ENCODE measurements around the gene ATF1.
A peak's percentile ranks its signal among the peaks of the same experiment; 100 is the strongest.
"Not testable (repeated sequence)": the region's sequence is repeated elsewhere in the genome, so short reads cannot be mapped to it uniquely, and the experiment has no call there.

The ATF1 gene

DNA sequence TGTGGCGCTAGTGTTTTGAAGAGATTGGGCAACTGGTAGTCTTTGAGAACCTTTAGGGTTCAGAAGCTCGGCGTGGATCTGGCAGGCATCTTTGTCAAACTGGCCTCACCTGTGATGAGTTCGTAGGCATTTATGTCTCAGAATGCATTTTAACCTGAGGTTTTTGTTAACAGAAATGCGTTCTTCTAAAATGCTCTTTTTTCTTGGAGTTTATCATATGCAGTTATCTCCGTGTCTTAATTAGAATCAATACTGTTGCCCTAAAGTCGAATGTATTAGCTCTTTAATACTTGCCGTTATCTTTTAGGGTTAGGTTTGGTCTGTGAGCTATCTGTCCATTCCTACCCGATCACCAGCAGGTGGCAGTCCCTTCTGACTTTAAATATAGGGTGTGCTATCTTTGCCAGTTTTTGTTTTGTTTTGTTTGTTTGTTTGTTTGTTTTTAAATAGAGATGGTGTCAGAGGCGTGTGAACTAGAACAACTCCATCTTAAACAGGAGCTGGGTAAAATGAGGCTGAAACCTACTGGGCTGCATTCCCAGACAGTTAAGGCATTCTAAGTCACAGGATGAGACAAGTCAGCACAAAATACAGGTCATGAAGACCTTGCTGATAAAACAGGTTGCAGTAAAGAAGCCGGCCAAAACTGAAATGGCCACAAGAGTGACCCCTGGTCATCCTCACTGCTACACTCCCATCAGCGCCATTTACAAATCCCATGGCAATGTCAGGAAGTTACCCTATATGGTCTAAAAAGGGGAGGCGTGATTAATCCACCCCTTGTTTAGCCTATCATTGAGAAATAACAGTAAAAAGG, 1.4 kb downstream of the ATF1 start:
- in situ Hi-C loops (cut with MboI; ENCODE audit: low sequenced_read_pairs, unreplicated experiment) = no loop called here
- TF ChIP-seq, protein P1, sequence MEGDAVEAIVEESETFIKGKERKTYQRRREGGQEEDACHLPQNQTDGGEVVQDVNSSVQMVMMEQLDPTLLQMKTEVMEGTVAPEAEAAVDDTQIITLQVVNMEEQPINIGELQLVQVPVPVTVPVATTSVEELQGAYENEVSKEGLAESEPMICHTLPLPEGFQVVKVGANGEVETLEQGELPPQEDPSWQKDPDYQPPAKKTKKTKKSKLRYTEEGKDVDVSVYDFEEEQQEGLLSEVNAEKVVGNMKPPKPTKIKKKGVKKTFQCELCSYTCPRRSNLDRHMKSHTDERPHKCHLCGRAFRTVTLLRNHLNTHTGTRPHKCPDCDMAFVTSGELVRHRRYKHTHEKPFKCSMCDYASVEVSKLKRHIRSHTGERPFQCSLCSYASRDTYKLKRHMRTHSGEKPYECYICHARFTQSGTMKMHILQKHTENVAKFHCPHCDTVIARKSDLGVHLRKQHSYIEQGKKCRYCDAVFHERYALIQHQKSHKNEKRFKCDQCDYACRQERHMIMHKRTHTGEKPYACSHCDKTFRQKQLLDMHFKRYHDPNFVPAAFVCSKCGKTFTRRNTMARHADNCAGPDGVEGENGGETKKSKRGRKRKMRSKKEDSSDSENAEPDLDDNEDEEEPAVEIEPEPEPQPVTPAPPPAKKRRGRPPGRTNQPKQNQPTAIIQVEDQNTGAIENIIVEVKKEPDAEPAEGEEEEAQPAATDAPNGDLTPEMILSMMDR (IDR thresholded peaks at IDR 0.05; ENCODE audit: borderline replicate concordance, control extremely low read depth, extremely low read depth, insufficient read depth, missing control alignments) = peak; percentile 70
- DNase-seq (ENCODE audit: low spot score) = peak; percentile 72

DNA sequence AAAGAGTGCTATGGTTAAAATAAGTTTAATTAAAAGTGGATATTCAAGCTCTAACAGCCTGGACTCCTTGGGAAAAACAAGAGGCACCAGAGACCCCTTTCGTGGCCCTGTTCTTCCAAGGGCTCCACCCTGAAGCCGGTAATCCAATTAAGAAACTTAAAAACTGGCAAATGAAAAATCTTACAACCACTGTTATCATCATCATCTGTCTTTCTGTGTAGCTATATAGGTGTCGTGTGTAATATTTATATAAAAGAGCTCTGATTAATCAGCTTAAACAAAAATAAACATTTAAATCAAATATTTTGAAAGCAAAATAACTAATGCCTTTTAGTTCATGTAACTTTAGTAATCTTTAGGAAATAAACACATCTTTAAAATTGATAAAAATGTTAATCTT, 4.5 kb downstream of the ATF1 start:
- DNase-seq (ENCODE audit: low spot score) = no peak
- TF ChIP-seq, protein P1 (IDR thresholded peaks at IDR 0.05; ENCODE audit: borderline replicate concordance, control extremely low read depth, extremely low read depth, insufficient read depth, missing control alignments) = no peak
- in situ Hi-C loops (cut with MboI; ENCODE audit: low sequenced_read_pairs, unreplicated experiment) = no loop called here

DNA sequence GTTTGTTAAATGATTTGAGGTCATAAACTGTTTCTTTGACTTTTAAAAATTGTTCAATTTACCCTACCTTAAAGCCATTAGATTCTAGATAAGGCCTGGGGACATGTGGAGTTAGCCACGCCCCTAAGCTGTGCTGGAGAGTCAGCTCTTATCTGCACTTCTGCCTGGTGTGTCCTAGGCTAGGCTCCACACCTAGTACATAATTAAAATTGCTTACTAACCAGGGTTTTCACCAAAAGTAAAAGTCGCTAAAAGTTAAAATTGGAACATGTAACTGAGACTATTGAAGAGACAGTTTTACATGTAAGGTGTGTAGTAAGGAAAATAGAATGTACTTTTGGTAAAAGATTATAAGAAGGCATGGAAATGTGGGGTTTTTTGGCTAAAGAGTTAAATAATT, 4.9 kb downstream of the ATF1 start:
- in situ Hi-C loops (cut with MboI; ENCODE audit: low sequenced_read_pairs, unreplicated experiment); DNase-seq (ENCODE audit: low spot score): not testable (repeated sequence)

DNA sequence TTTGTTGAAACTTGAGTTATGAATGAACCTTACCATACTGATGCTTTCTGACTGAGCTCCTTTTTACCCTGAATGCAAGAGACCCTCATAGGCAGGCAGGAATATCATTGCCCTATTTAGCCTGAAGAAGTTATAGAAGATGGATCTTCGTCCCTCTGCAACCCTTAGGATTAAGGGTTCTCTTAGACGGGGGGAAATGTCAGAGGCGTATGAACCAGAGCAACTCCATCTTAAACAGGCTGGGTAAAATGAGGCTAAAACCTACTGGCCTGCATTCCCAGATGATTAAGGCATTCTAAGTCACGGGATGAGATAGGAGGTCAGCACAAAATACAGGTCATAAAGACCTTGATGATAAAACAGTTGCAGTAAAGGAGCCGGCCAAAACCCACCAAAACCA, 7.5 kb downstream of the ATF1 start:
- in situ Hi-C loops (cut with MboI; ENCODE audit: low sequenced_read_pairs, unreplicated experiment) = no loop called here
- DNase-seq (ENCODE audit: low spot score) = no peak
- TF ChIP-seq, protein P1 (IDR thresholded peaks at IDR 0.05; ENCODE audit: borderline replicate concordance, control extremely low read depth, extremely low read depth, insufficient read depth, missing control alignments) = no peak

DNA sequence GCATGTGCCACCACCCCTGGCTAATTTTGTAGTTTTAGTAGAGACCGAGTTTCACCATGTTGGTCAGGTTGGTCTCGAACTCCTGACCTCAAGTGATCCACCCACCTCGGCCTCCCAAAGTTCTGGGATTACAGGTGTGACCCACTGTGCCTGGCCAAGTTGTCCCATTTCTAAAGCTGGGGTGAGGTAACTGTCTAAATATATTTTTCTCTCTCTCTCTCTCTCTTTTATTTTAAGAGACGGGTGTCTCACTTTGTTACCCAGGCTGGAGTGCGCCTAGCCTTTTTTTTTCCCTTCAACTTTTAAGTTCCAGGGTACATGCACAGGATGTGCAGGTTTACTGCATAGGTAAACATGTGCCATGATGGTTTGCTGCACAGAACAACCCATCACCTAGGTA, 8.6 kb downstream of the ATF1 start:
- TF ChIP-seq, protein P1 (IDR thresholded peaks at IDR 0.05; ENCODE audit: borderline replicate concordance, control extremely low read depth, extremely low read depth, insufficient read depth, missing control alignments) = no peak
- no peak for DNase-seq (ENCODE audit: low spot score)
- in situ Hi-C loops (cut with MboI; ENCODE audit: low sequenced_read_pairs, unreplicated experiment) = no loop called here

DNA sequence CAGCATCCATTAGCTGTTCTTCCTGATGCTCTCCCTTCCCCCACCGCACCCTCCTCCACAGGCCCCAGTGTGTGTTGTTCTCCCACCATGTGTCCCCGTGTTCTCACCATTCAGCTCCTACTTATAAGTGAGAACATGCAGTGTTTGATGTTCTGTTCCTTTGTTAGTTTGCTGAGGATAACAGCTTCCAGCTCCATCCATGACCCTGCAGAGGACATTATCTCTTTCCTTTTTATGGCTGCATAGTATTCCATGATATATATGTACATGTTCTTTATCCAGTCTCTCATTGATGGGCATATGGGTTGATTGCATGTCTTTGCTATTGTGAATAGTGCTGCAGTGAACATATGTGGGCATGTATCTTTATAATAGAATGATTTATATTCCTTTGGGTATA, 9.0 kb downstream of the ATF1 start:
- in situ Hi-C loops (cut with MboI; ENCODE audit: low sequenced_read_pairs, unreplicated experiment) = no loop called here
- TF ChIP-seq, protein P1 (IDR thresholded peaks at IDR 0.05; ENCODE audit: borderline replicate concordance, control extremely low read depth, extremely low read depth, insufficient read depth, missing control alignments) = no peak
- DNase-seq (ENCODE audit: low spot score) = no peak

DNA sequence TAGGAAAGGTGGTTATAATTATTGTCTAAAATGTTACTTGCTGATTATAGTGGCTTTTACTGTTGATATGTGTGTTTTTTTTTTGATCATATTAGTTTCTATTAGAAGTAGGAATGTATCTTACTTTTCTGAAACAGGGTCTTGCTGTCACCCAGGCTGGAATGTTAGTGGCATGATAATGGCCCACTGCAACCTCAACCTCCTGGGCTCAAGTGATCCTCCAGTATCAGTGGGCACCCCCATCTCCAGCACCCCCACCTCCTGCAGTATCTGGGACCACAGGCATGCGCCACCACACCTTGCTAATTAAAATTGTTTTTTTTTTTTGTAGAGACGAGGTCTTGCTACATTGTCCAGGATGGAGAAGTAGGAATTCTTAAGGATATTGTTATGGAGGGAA, 11.3 kb downstream of the ATF1 start:
- TF ChIP-seq, protein P1 (IDR thresholded peaks at IDR 0.05; ENCODE audit: borderline replicate concordance, control extremely low read depth, extremely low read depth, insufficient read depth, missing control alignments) = no peak
- DNase-seq (ENCODE audit: low spot score) = no peak
- in situ Hi-C loops (cut with MboI; ENCODE audit: low sequenced_read_pairs, unreplicated experiment) = no loop called here
